NOMO-1 treated with dmso at 0.1 percent for 144 hours (cell line): ENCODE data around the gene HDAC7.
"Not testable (repeated sequence)": the region's sequence is repeated elsewhere in the genome, so short reads cannot be mapped to it uniquely, and the experiment has no call there.

Experiments
- DNase-seq: peaks from one replicate; lab custom pipeline; 2025; ENCODE audit not compliant: unreplicated experiment; lab: John Stamatoyannopoulos, UW

HDAC7 gene

GRCh38 chr12:47829584-47829983, 9.9 kb upstream of the HDAC7 start:
- no peak for DNase-seq

GRCh38 chr12:47828976-47829482, 9.3 kb upstream of the HDAC7 start:
- DNase-seq = no peak

GRCh38 chr12:47828008-47828975, 8.6 kb upstream of the HDAC7 start:
- no peak for DNase-seq

- DNase-seq = no peak
These were observed 5.5 kb upstream of the HDAC7 start for GRCh38 chr12:47825173-47825639.

- no peak for DNase-seq
These were observed 4.9 kb upstream of the HDAC7 start for GRCh38 chr12:47824635-47825034.

- no peak for DNase-seq
These were observed 4.5 kb upstream of the HDAC7 start for GRCh38 chr12:47824198-47824597.

GRCh38 chr12:47823422-47824086, 3.9 kb upstream of the HDAC7 start:
- no peak for DNase-seq

- no peak for DNase-seq
These were observed 3.2 kb upstream of the HDAC7 start for GRCh38 chr12:47822863-47823262.

- no peak for DNase-seq
These were observed 2.7 kb upstream of the HDAC7 start for GRCh38 chr12:47822401-47822800.

GRCh38 chr12:47821346-47821706, 1.6 kb upstream of the HDAC7 start:
- DNase-seq = no peak

GRCh38 chr12:47820631-47821345, 1.1 kb upstream of the HDAC7 start:
- DNase-seq = no peak

GRCh38 chr12:47819138-47819895, 386 bp downstream of the HDAC7 start:
- DNase-seq = peak; percentile 25

- DNase-seq = no peak
These were observed 1.1 kb downstream of the HDAC7 start for GRCh38 chr12:47818467-47819137.

GRCh38 chr12:47818007-47818376, 1.7 kb downstream of the HDAC7 start:
- no peak for DNase-seq

GRCh38 chr12:47817272-47818006, 2.3 kb downstream of the HDAC7 start:
- DNase-seq = no peak

- no peak for DNase-seq
These were observed 3.1 kb downstream of the HDAC7 start for GRCh38 chr12:47816403-47817271.

GRCh38 chr12:47815447-47815846, 4.3 kb downstream of the HDAC7 start:
- not testable (repeated sequence) for DNase-seq

- no peak for DNase-seq
These were observed 5.0 kb downstream of the HDAC7 start for GRCh38 chr12:47814539-47815170.
